ENCODE measurements around the gene TSPAN3.

TSPAN3 gene

DNA sequence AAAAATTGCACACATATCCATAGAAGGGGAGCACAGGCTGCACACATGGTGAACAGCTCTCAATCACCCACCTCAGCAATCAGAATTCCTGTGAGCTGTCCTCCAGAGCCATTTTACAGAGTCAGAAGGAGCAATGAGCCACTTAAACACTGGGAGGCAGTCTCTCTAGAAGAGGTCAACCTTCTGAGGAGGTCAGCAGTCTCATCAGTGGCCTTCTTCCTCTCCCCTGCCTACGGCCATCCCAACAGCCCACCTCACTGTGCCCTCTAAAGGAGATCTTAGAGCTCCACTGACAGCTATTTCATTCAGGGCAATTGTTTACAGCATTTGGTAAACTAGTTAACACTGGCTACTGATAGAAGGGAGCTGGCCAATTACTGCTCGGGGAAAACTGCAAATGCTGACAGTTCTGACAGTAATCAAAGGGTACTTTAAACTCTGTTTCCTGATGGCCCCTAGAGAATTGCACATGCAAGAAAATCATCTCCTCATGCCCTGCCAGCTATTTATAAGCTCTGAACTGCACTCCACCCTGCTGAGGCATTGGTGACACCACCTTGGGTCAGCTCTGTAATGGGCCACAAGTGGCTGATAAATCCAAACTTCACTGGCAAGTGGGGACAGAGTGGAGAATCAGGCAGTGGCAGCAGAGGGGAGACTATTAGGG lies 42.1 kb upstream of the TSPAN3 start:
- no peaks in the 10 kb centered on the region for H3K36me3 ChIP-seq (ENCODE audit: low read depth)
- TF ChIP-seq, protein P1, sequence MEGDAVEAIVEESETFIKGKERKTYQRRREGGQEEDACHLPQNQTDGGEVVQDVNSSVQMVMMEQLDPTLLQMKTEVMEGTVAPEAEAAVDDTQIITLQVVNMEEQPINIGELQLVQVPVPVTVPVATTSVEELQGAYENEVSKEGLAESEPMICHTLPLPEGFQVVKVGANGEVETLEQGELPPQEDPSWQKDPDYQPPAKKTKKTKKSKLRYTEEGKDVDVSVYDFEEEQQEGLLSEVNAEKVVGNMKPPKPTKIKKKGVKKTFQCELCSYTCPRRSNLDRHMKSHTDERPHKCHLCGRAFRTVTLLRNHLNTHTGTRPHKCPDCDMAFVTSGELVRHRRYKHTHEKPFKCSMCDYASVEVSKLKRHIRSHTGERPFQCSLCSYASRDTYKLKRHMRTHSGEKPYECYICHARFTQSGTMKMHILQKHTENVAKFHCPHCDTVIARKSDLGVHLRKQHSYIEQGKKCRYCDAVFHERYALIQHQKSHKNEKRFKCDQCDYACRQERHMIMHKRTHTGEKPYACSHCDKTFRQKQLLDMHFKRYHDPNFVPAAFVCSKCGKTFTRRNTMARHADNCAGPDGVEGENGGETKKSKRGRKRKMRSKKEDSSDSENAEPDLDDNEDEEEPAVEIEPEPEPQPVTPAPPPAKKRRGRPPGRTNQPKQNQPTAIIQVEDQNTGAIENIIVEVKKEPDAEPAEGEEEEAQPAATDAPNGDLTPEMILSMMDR (IDR thresholded peaks at IDR 0.05; ENCODE audit: poor library complexity, severe bottlenecking), result no peak
- no peak overlapping the region for H3K27ac ChIP-seq (ENCODE audit: poor library complexity, severe bottlenecking)
- H3K4me1 ChIP-seq (ENCODE audit: insufficient read depth, poor library complexity, severe bottlenecking), result no peaks in the 10 kb centered on the region
- ATAC-seq (ENCODE audit: low read depth), result 0 out of 3 replicates have a peak, but pooled peaks have one; percentile 19
- no peak overlapping the region for H3K4me3 ChIP-seq (ENCODE audit: severe bottlenecking)
- no peaks in the 10 kb centered on the region for H3K27me3 ChIP-seq (ENCODE audit: insufficient read depth, poor library complexity, severe bottlenecking)
- no peaks in the 10 kb centered on the region for H3K9me3 ChIP-seq (ENCODE audit: severe bottlenecking)
- no peak for DNase-seq (ENCODE audit: low spot score)

DNA sequence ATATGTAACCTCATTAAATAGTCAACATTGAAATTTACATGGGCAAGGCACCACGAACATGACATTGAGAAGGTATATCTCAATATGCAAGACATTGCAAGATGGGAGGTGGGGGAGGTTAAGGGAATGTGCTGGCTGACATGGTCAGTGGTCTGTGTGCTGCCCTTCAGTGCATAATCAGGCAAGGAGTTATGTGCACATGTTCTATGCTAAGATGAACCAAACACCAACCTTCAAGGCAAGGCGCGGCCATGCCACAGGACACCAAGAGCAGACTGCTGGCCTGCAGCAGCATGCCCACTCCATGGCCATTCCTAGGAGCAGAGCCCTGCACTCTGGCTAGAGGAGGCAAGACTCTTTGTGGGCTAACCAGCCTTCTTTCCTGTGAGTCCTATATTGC lies 40.9 kb upstream of the TSPAN3 start:
- ATAC-seq (ENCODE audit: low read depth), result no peak
- no peaks in the 10 kb centered on the region for H3K9me3 ChIP-seq (ENCODE audit: severe bottlenecking)
- TF ChIP-seq, protein P1 (IDR thresholded peaks at IDR 0.05; ENCODE audit: poor library complexity, severe bottlenecking), result no peak

DNA sequence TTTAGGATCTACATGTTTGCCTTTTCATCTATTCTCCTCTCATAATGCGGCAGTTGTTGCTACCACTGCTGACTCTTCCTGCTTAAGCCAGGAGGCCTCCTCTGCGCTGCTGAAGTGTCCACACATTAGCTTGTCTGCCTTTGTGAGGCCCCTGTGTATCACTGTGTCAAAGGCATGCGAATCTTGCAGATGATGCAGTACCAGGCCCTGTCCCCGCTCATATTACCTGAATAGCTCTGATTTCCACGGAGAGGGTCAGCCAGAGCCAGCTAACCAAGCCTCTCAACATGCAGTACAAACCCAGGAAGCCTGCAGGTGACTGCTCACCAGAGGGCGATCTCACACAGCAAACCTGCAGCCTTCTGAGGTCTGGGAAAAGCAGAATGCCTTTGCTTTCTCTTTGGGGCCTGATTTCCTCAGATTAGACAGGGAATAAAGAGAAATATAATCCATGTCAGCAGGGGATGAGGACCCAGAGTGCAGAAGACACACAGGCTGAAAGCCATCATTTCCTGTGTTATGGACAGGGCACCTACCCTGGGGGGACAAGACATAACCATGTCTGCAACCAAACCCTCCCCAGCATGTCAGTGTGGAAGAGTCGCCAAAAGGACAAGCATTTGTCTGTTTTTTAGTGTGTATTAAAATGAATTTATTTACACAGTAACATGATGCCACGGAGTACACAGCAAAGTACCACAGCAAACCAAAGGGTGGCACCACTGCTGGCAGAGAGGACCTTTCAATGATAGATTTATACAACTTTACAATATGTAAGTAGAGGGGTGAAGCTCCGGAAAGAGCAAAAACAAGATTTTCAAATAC lies 36.8 kb upstream of the TSPAN3 start:
- Histone ChIP-seq H3K27me3 (ENCODE audit: insufficient read depth, poor library complexity, severe bottlenecking) (no peaks in the 10 kb centered on the region), H3K27ac (ENCODE audit: poor library complexity, severe bottlenecking) (no peak overlapping the region), H3K4me1 (ENCODE audit: insufficient read depth, poor library complexity, severe bottlenecking) (no peaks in the 10 kb centered on the region), H3K4me3 (ENCODE audit: severe bottlenecking) (no peak overlapping the region), H3K36me3 (ENCODE audit: low read depth) (no peaks in the 10 kb centered on the region), H3K9me3 (ENCODE audit: severe bottlenecking) (no peaks in the 10 kb centered on the region)
- TF ChIP-seq, protein P1 (IDR thresholded peaks at IDR 0.05; ENCODE audit: poor library complexity, severe bottlenecking), result peak; percentile 88
- DNase-seq (ENCODE audit: low spot score), result no peak
- peak; percentile 82 for ATAC-seq (ENCODE audit: low read depth)

More for the DNA sequence above, 40.9 kb upstream of the TSPAN3 start:
- peak; percentile 53 for DNase-seq (ENCODE audit: low spot score)
- no peak overlapping the region for H3K4me3 ChIP-seq (ENCODE audit: severe bottlenecking)
- H3K36me3 ChIP-seq (ENCODE audit: low read depth), result no peaks in the 10 kb centered on the region
- no peaks in the 10 kb centered on the region for H3K4me1 ChIP-seq (ENCODE audit: insufficient read depth, poor library complexity, severe bottlenecking)
- H3K27ac ChIP-seq (ENCODE audit: poor library complexity, severe bottlenecking), result no peak overlapping the region
- H3K27me3 ChIP-seq (ENCODE audit: insufficient read depth, poor library complexity, severe bottlenecking), result no peaks in the 10 kb centered on the region

DNA sequence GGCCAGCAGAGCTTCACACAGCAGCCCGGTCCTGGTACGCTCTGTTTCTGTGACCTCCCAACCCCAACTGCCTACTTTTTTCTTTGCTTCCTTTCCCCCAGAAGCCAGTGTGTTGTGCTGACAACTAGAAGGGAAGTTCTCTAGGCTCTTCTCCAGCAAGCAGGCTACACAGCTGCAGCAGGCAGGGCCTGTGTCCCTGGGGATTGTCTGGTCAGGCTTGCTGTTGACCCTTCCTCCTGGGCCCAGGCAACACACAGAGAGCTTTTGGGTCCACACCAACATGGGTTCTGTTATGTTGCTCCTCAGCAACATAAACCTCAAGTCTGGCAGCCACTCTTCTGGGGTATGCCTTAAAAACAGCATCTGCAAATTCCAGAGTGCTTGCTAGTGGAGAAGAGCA lies 36.2 kb upstream of the TSPAN3 start:
- Histone ChIP-seq H3K4me3 (ENCODE audit: severe bottlenecking) (no peak overlapping the region), H3K27ac (ENCODE audit: poor library complexity, severe bottlenecking) (no peak overlapping the region), H3K9me3 (ENCODE audit: severe bottlenecking) (no peaks in the 10 kb centered on the region), H3K36me3 (ENCODE audit: low read depth) (no peaks in the 10 kb centered on the region), H3K4me1 (ENCODE audit: insufficient read depth, poor library complexity, severe bottlenecking) (no peaks in the 10 kb centered on the region), H3K27me3 (ENCODE audit: insufficient read depth, poor library complexity, severe bottlenecking) (no peaks in the 10 kb centered on the region)
- no peak for DNase-seq (ENCODE audit: low spot score)
- ATAC-seq (ENCODE audit: low read depth), result no peak
- TF ChIP-seq, protein P1 (IDR thresholded peaks at IDR 0.05; ENCODE audit: poor library complexity, severe bottlenecking), result no peak
